HG03442 (cell line): ENCODE measurements around the gene STX12.
"Not testable (repeated sequence)": the region's sequence is repeated elsewhere in the genome, so short reads cannot be mapped to it uniquely, and the experiment has no call there.

ENCODE experiments used
- ATAC-seq: cut with Tn5 transposase; IDR thresholded peaks from one replicate; pipeline ENCODE4 v1.9.1; 2021; ENCODE audit warnings: mild to moderate bottlenecking, moderate library complexity; ENCODE audit not compliant: unreplicated experiment

STX12 gene

GRCh38 chr1:27774654-27775053 lies 1.6 kb downstream of the STX12 start:
- ATAC-seq, result no peak

- not testable (repeated sequence) for ATAC-seq
Observed at GRCh38 chr1:27775336-27775735, 2.3 kb downstream of the STX12 start.

- ATAC-seq, result not testable (repeated sequence)
Observed at GRCh38 chr1:27776276-27776675, 3.3 kb downstream of the STX12 start.

GRCh38 chr1:27778056-27778455 lies 5.0 kb downstream of the STX12 start:
- ATAC-seq, result no peak

GRCh38 chr1:27779122-27779521 lies 6.1 kb downstream of the STX12 start:
- no peak for ATAC-seq

- no peak for ATAC-seq
Observed at GRCh38 chr1:27782950-27783349, 9.9 kb downstream of the STX12 start.

- ATAC-seq, result no peak
Observed at GRCh38 chr1:27784700-27785099, 11.7 kb downstream of the STX12 start.

- ATAC-seq, result no peak
Observed at GRCh38 chr1:27785781-27786455, 12.9 kb downstream of the STX12 start.

- ATAC-seq, result no peak
Observed at GRCh38 chr1:27787895-27788294, 14.9 kb downstream of the STX12 start.

- no peak for ATAC-seq
Observed at GRCh38 chr1:27789540-27790041, 16.6 kb downstream of the STX12 start.

- not testable (repeated sequence) for ATAC-seq
Observed at GRCh38 chr1:27790270-27790669, 17.3 kb downstream of the STX12 start.

- ATAC-seq, result no peak
Observed at GRCh38 chr1:27795601-27796000, 22.6 kb downstream of the STX12 start.

GRCh38 chr1:27804791-27805190 lies 31.8 kb downstream of the STX12 start:
- ATAC-seq, result no peak

- no peak for ATAC-seq
Observed at GRCh38 chr1:27806758-27807157, 33.7 kb downstream of the STX12 start.

GRCh38 chr1:27807385-27807784 lies 34.4 kb downstream of the STX12 start:
- no peak for ATAC-seq

GRCh38 chr1:27808131-27808530 lies 35.1 kb downstream of the STX12 start:
- ATAC-seq, result not testable (repeated sequence)

GRCh38 chr1:27809883-27810282 lies 36.9 kb downstream of the STX12 start:
- no peak for ATAC-seq

- ATAC-seq, result no peak
Observed at GRCh38 chr1:27811741-27812500, 38.9 kb downstream of the STX12 start.

- ATAC-seq, result no peak
Observed at GRCh38 chr1:27816921-27817630, 44.1 kb downstream of the STX12 start.

GRCh38 chr1:27821761-27822315 lies 48.8 kb downstream of the STX12 start:
- no peak for ATAC-seq

- ATAC-seq, result no peak
Observed at GRCh38 chr1:27823784-27824183, 50.8 kb downstream of the STX12 start.
